NCI-H446 treated with DMSO at 0.1 percent for 48 hours (cell line): ENCODE results near the gene EFCAB10.

ENCODE experiments used
- DNase-seq: peaks from one replicate; lab custom pipeline; 2025; lab: John Stamatoyannopoulos, UW

EFCAB10 gene

GRCh38 chr7:105581066-105581811, at the start of gene EFCAB10:
EFCAB10 (minus strand) TSS chr7:105581493; CDS start chr7:105581463, 30 bp downstream.
- DNase-seq, result no peak

- no peak for DNase-seq
These were observed 44.7 kb upstream of the EFCAB10 start for GRCh38 chr7:105625986-105626385.

- DNase-seq, result no peak
These were observed 42.6 kb upstream of the EFCAB10 start for GRCh38 chr7:105623906-105624305.

- DNase-seq, result no peak
These were observed 42.1 kb upstream of the EFCAB10 start for GRCh38 chr7:105623378-105623777.

- DNase-seq, result no peak
These were observed 40.9 kb upstream of the EFCAB10 start for GRCh38 chr7:105622106-105622731.

- DNase-seq, result peak; percentile 67
These were observed 40.3 kb upstream of the EFCAB10 start for GRCh38 chr7:105621617-105622016.

- DNase-seq, result no peak
These were observed 39.9 kb upstream of the EFCAB10 start for GRCh38 chr7:105621176-105621575.

GRCh38 chr7:105619590-105619989, 38.3 kb upstream of the EFCAB10 start:
- DNase-seq, result no peak

GRCh38 chr7:105618016-105618296, 36.7 kb upstream of the EFCAB10 start:
- no peak for DNase-seq

- DNase-seq, result no peak
These were observed 36.2 kb upstream of the EFCAB10 start for GRCh38 chr7:105617280-105618015.

- DNase-seq, result no peak
These were observed 33.1 kb upstream of the EFCAB10 start for GRCh38 chr7:105614341-105614840.

- no peak for DNase-seq
These were observed 32.5 kb upstream of the EFCAB10 start for GRCh38 chr7:105613611-105614330.

GRCh38 chr7:105612806-105613205, 31.5 kb upstream of the EFCAB10 start:
- DNase-seq, result no peak

GRCh38 chr7:105611856-105612775, 30.8 kb upstream of the EFCAB10 start:
- DNase-seq, result no peak

GRCh38 chr7:105610165-105610930, 29.1 kb upstream of the EFCAB10 start:
- DNase-seq, result no peak

- no peak for DNase-seq
These were observed 21.3 kb upstream of the EFCAB10 start for GRCh38 chr7:105602325-105603305.

- no peak for DNase-seq
These were observed 19.6 kb upstream of the EFCAB10 start for GRCh38 chr7:105600720-105601550.

- DNase-seq, result no peak
These were observed 18.3 kb upstream of the EFCAB10 start for GRCh38 chr7:105599551-105599950.
